ENCODE data around the gene NAA20.

Gene NAA20

GRCh38 chr20:20018366-20018765 lies 1.2 kb downstream of the NAA20 start:
- H3K27me3 ChIP-seq (ENCODE audit: low read length) = no peaks in the 10 kb centered on the region
- TF ChIP-seq, protein P1, sequence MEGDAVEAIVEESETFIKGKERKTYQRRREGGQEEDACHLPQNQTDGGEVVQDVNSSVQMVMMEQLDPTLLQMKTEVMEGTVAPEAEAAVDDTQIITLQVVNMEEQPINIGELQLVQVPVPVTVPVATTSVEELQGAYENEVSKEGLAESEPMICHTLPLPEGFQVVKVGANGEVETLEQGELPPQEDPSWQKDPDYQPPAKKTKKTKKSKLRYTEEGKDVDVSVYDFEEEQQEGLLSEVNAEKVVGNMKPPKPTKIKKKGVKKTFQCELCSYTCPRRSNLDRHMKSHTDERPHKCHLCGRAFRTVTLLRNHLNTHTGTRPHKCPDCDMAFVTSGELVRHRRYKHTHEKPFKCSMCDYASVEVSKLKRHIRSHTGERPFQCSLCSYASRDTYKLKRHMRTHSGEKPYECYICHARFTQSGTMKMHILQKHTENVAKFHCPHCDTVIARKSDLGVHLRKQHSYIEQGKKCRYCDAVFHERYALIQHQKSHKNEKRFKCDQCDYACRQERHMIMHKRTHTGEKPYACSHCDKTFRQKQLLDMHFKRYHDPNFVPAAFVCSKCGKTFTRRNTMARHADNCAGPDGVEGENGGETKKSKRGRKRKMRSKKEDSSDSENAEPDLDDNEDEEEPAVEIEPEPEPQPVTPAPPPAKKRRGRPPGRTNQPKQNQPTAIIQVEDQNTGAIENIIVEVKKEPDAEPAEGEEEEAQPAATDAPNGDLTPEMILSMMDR (IDR thresholded peaks at IDR 0.05; ENCODE audit: insufficient read depth, low read length, poor library complexity, severe bottlenecking) = no peak
- no peak for TF ChIP-seq EZH2phosphoT487 (conservative IDR thresholded peaks at IDR 0.05; ENCODE audit: low read length)
- peak overlapping the region; percentile 87 for H3K9ac ChIP-seq (ENCODE audit: low read length)
- H2AFZ ChIP-seq (ENCODE audit: low read depth, low read length, severe bottlenecking) = no peak overlapping the region
- no peaks in the 10 kb centered on the region for H3K9me2 ChIP-seq (replicated peaks; ENCODE audit: insufficient read depth, low read length)
- H4K20me1 ChIP-seq (ENCODE audit: low read depth, low read length) = peaks cover 6% of the 10 kb centered on the region; the same call in 1 of the 2 replicates
- H3K27ac ChIP-seq (ENCODE audit: low read depth, low read length) = no peak overlapping the region
- peak overlapping the region; percentile 83 for H3K4me2 ChIP-seq (ENCODE audit: low read depth, low read length, poor library complexity, severe bottlenecking)
- peak overlapping the region; percentile 76 for H3K4me3 ChIP-seq (ENCODE audit: insufficient read depth, low read length, poor library complexity, severe bottlenecking)
- peaks cover 58% of the 10 kb centered on the region for H3K79me2 ChIP-seq (ENCODE audit: insufficient read depth, low read length)
- H3K36me3 ChIP-seq (ENCODE audit: low read length) = no peaks in the 10 kb centered on the region
- no peaks in the 10 kb centered on the region for H3K9me3 ChIP-seq (ENCODE audit: insufficient read depth, low read length)
- H3F3A ChIP-seq (ENCODE audit: insufficient read depth) = peaks cover 6% of the 10 kb centered on the region; the same call in 1 of the 2 replicates

- peaks cover 6% of the 10 kb centered on the region; the same call in 1 of the 2 replicates for H3F3A ChIP-seq (ENCODE audit: insufficient read depth)
- no peak overlapping the region for H3K27ac ChIP-seq (ENCODE audit: low read depth, low read length)
- H3K4me2 ChIP-seq (ENCODE audit: low read depth, low read length, poor library complexity, severe bottlenecking) = no peak overlapping the region
- H3K4me3 ChIP-seq (ENCODE audit: insufficient read depth, low read length, poor library complexity, severe bottlenecking) = no peak overlapping the region
- no peaks in the 10 kb centered on the region for H3K27me3 ChIP-seq (ENCODE audit: low read length)
- no peaks in the 10 kb centered on the region for H3K9me3 ChIP-seq (ENCODE audit: insufficient read depth, low read length)
- H3K9me2 ChIP-seq (replicated peaks; ENCODE audit: insufficient read depth, low read length) = no peaks in the 10 kb centered on the region
- peaks cover 6% of the 10 kb centered on the region; the same call in 1 of the 2 replicates for H4K20me1 ChIP-seq (ENCODE audit: low read depth, low read length)
- peaks cover 65% of the 10 kb centered on the region for H3K79me2 ChIP-seq (ENCODE audit: insufficient read depth, low read length)
- no peak overlapping the region for H2AFZ ChIP-seq (ENCODE audit: low read depth, low read length, severe bottlenecking)
- no peak overlapping the region for H3K9ac ChIP-seq (ENCODE audit: low read length)
- no peaks in the 10 kb centered on the region for H3K36me3 ChIP-seq (ENCODE audit: low read length)
- no peak for TF ChIP-seq EZH2phosphoT487 (conservative IDR thresholded peaks at IDR 0.05; ENCODE audit: low read length)
- TF ChIP-seq, protein P1 (IDR thresholded peaks at IDR 0.05; ENCODE audit: insufficient read depth, low read length, poor library complexity, severe bottlenecking) = no peak
These were observed 2.0 kb downstream of the NAA20 start for GRCh38 chr20:20019123-20019522.

DNA sequence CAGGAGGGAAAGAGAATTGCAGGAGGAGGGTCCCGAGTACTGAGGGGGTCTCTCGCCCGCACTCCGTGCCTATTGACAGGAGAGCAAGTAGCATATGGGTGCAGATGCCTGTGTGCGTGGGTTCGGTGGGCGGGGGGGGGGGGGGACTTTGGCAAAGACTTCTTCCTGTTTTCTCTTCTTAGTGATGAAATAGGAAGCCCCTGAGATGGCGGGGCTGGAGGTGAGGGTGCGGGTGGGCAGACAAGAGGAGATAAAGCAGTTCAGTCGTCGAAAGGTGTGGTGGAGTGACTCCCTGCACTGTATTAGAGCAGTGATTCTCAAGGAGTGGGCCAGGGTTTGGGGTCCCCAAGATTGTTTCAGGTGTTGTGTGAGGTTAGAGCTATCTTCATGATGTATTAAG lies 3.7 kb downstream of the NAA20 start:
- no peak overlapping the region for H3K4me2 ChIP-seq (ENCODE audit: low read depth, low read length, poor library complexity, severe bottlenecking)
- no peak overlapping the region for H3K27ac ChIP-seq (ENCODE audit: low read depth, low read length)
- H3K9me3 ChIP-seq (ENCODE audit: insufficient read depth, low read length) = no peaks in the 10 kb centered on the region
- H3K9ac ChIP-seq (ENCODE audit: low read length) = no peak overlapping the region
- peaks cover 6% of the 10 kb centered on the region; the same call in 1 of the 2 replicates for H4K20me1 ChIP-seq (ENCODE audit: low read depth, low read length)
- no peak overlapping the region for H3K4me3 ChIP-seq (ENCODE audit: insufficient read depth, low read length, poor library complexity, severe bottlenecking)
- peaks cover 4% of the 10 kb centered on the region; the same call in 1 of the 2 replicates for H3F3A ChIP-seq (ENCODE audit: insufficient read depth)
- no peaks in the 10 kb centered on the region for H3K36me3 ChIP-seq (ENCODE audit: low read length)
- H3K9me2 ChIP-seq (replicated peaks; ENCODE audit: insufficient read depth, low read length) = no peaks in the 10 kb centered on the region
- no peak for TF ChIP-seq EZH2phosphoT487 (conservative IDR thresholded peaks at IDR 0.05; ENCODE audit: low read length)
- peaks cover 77% of the 10 kb centered on the region for H3K79me2 ChIP-seq (ENCODE audit: insufficient read depth, low read length)
- H3K27me3 ChIP-seq (ENCODE audit: low read length) = no peaks in the 10 kb centered on the region
- H2AFZ ChIP-seq (ENCODE audit: low read depth, low read length, severe bottlenecking) = no peak overlapping the region

GRCh38 chr20:20021835-20022234 lies 4.7 kb downstream of the NAA20 start:
- Histone ChIP-seq H3K36me3 (ENCODE audit: low read length) (no peaks in the 10 kb centered on the region), H3K27ac (ENCODE audit: low read depth, low read length) (no peak overlapping the region), H3K4me2 (ENCODE audit: low read depth, low read length, poor library complexity, severe bottlenecking) (no peak overlapping the region), H4K20me1 (ENCODE audit: low read depth, low read length) (peaks cover 6% of the 10 kb centered on the region; the same call in 1 of the 2 replicates), H3K9me3 (ENCODE audit: insufficient read depth, low read length) (no peaks in the 10 kb centered on the region), H2AFZ (ENCODE audit: low read depth, low read length, severe bottlenecking) (no peak overlapping the region), H3K79me2 (ENCODE audit: insufficient read depth, low read length) (peaks cover 77% of the 10 kb centered on the region), H3K9me2 (replicated peaks; ENCODE audit: insufficient read depth, low read length) (no peaks in the 10 kb centered on the region), H3F3A (ENCODE audit: insufficient read depth) (no peaks in the 10 kb centered on the region), H3K4me3 (ENCODE audit: insufficient read depth, low read length, poor library complexity, severe bottlenecking) (no peak overlapping the region), H3K27me3 (ENCODE audit: low read length) (no peaks in the 10 kb centered on the region), H3K9ac (ENCODE audit: low read length) (no peak overlapping the region)
- TF ChIP-seq, protein P1 (IDR thresholded peaks at IDR 0.05; ENCODE audit: insufficient read depth, low read length, poor library complexity, severe bottlenecking) = no peak
- TF ChIP-seq EZH2phosphoT487 (conservative IDR thresholded peaks at IDR 0.05; ENCODE audit: low read length) = no peak

Measured in SU-DHL-6 (cell line).